ENCODE measurements around the gene DVL3.

DNA sequence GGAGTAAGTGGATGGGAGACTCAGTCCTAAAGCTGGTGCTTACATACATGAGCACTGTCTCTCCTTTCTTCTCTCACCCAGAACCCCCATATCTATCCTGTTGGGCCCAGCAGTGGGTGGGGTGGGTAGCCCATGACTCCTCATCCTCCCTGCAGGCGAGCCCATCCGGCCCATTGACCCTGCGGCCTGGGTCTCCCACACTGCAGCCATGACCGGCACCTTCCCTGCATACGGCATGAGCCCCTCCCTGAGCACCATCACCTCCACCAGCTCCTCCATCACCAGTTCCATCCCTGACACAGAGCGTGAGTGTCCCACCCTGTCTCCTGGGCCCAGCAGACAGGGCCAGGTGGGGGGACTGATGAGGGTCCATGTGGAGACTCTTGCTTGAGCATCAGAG lies 11.5 kb downstream of the DVL3 start:
- TF ChIP-seq, protein P1, sequence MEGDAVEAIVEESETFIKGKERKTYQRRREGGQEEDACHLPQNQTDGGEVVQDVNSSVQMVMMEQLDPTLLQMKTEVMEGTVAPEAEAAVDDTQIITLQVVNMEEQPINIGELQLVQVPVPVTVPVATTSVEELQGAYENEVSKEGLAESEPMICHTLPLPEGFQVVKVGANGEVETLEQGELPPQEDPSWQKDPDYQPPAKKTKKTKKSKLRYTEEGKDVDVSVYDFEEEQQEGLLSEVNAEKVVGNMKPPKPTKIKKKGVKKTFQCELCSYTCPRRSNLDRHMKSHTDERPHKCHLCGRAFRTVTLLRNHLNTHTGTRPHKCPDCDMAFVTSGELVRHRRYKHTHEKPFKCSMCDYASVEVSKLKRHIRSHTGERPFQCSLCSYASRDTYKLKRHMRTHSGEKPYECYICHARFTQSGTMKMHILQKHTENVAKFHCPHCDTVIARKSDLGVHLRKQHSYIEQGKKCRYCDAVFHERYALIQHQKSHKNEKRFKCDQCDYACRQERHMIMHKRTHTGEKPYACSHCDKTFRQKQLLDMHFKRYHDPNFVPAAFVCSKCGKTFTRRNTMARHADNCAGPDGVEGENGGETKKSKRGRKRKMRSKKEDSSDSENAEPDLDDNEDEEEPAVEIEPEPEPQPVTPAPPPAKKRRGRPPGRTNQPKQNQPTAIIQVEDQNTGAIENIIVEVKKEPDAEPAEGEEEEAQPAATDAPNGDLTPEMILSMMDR (IDR thresholded peaks at IDR 0.05 in 8 of 11, conservative IDR thresholded peaks at IDR 0.05 in 3 of 11), result no peak
- no peak for TF ChIP-seq POLR2A (IDR thresholded peaks at IDR 0.05)

Data from spleen (tissue), 7 donors.